ENCODE measurements around the gene IGFBP4. TPM values are rescaled to one million over a fixed set of nuclear protein-coding genes. Genes with fewer than 3 reads are reported as not detected.

IGFBP4 gene
- total RNA-seq, 1 experiment from 2014 or later = 35.7 TPM

GRCh38 chr17:40440166-40440565, 3.1 kb upstream of the IGFBP4 start:
- CTCF ChIA-PET = interaction anchor here (0.6 to 3.6 kb wide), 3 partner anchors 36 to 93 kb away, joined by 6 to 24 read pairs (median 6); no protein-coding TSS in a partner anchor
- Mint-ChIP-seq H3K9me3 (ENCODE audit: unreplicated experiment) (no peaks in the 10 kb centered on the region), H3K36me3 (ENCODE audit: insufficient read depth, unreplicated experiment) (no peaks in the 10 kb centered on the region), H3K4me1 (ENCODE audit: low read depth, unreplicated experiment) (peaks cover 11% of the 10 kb centered on the region), H3K4me3 (ENCODE audit: unreplicated experiment) (no peak overlapping the region), H3K27me3 (ENCODE audit: insufficient read depth, unreplicated experiment) (no peaks in the 10 kb centered on the region), H3K27ac (ENCODE audit: unreplicated experiment) (no peak overlapping the region)
- POLR2A ChIA-PET = no interaction called here
- no peaks in the 10 kb centered on the region for H3K36me3 ChIP-seq (ENCODE audit: control insufficient read depth, insufficient read depth, low read length)
- no peak for DNase-seq
- H3K27me3 ChIP-seq (replicated peaks; ENCODE audit: control insufficient read depth, insufficient read depth, low read length) = no peaks in the 10 kb centered on the region
- H3K9me3 ChIP-seq = no peaks in the 10 kb centered on the region
- H3K4me3 ChIP-seq (ENCODE audit: low read depth, low read length) = no peak overlapping the region
- H3K4me1 ChIP-seq = peaks cover 7% of the 10 kb centered on the region; the same call in 1 of the 2 replicates
- no peak for TF ChIP-seq CTCF (IDR thresholded peaks at IDR 0.05; ENCODE audit: insufficient read depth in 1 of 2, low read depth in 1 of 2, low read length in 1 of 2, severe bottlenecking in 1 of 2, unreplicated experiment in 1 of 2)
- no TSS peak for BruUV-seq (replicated peaks)
- intact Hi-C loops (cut with micrococcal nuclease; ENCODE audit: unreplicated experiment) = no loop called here

GRCh38 chr17:40442392-40443195, 656 bp upstream of the IGFBP4 start:
- Mint-ChIP-seq H3K4me3 (ENCODE audit: unreplicated experiment) (peak overlapping the region; percentile 26), H3K27ac (ENCODE audit: unreplicated experiment) (no peak overlapping the region), H3K9me3 (ENCODE audit: unreplicated experiment) (no peaks in the 10 kb centered on the region), H3K27me3 (ENCODE audit: insufficient read depth, unreplicated experiment) (no peaks in the 10 kb centered on the region), H3K36me3 (ENCODE audit: insufficient read depth, unreplicated experiment) (no peaks in the 10 kb centered on the region), H3K4me1 (ENCODE audit: low read depth, unreplicated experiment) (peaks cover 17% of the 10 kb centered on the region)
- intact Hi-C loops (cut with micrococcal nuclease; ENCODE audit: unreplicated experiment) = no loop called here
- no peak for DNase-seq
- Histone ChIP-seq H3K36me3 (ENCODE audit: control insufficient read depth, insufficient read depth, low read length) (no peaks in the 10 kb centered on the region), H3K9me3 (no peaks in the 10 kb centered on the region), H3K27me3 (replicated peaks; ENCODE audit: control insufficient read depth, insufficient read depth, low read length) (no peaks in the 10 kb centered on the region), H3K4me1 (peaks cover 7% of the 10 kb centered on the region), H3K4me3 (ENCODE audit: low read depth, low read length) (peak overlapping the region; percentile 61)
- no peak for TF ChIP-seq CTCF (IDR thresholded peaks at IDR 0.05; ENCODE audit: insufficient read depth in 1 of 2, low read depth in 1 of 2, low read length in 1 of 2, severe bottlenecking in 1 of 2, unreplicated experiment in 1 of 2)
- POLR2A ChIA-PET = interaction anchor here (0.5 kb wide), 1 partner anchor 318 kb away, joined by 7 read pairs; no protein-coding TSS in a partner anchor
- BruUV-seq (replicated peaks) = no TSS peak
- CTCF ChIA-PET = interaction anchor here (0.6 to 2.7 kb wide), 8 partner anchors 13 to 118 kb away, joined by 3 to 28 read pairs (median 6); partner anchors contain the start of gene TOP2A

- no peak for DNase-seq
- POLR2A ChIA-PET = interaction anchor here (0.6 kb wide), 2 partner anchors 26 to 98 kb away, joined by 3 to 16 read pairs; partner anchors contain the start of gene TOP2A
Measured at GRCh38 chr17:40443988-40444899, 994 bp downstream of the IGFBP4 start.

More at GRCh38 chr17:40443988-40444899, 994 bp downstream of the IGFBP4 start:
- Histone ChIP-seq H3K36me3 (ENCODE audit: control insufficient read depth, insufficient read depth, low read length) (no peaks in the 10 kb centered on the region), H3K27me3 (replicated peaks; ENCODE audit: control insufficient read depth, insufficient read depth, low read length) (no peaks in the 10 kb centered on the region), H3K9me3 (no peaks in the 10 kb centered on the region), H3K4me1 (peaks cover 19% of the 10 kb centered on the region), H3K4me3 (ENCODE audit: low read depth, low read length) (peak overlapping the region; percentile 61)
- Mint-ChIP-seq H3K27ac (ENCODE audit: unreplicated experiment) (no peak overlapping the region), H3K4me3 (ENCODE audit: unreplicated experiment) (peak overlapping the region; percentile 26), H3K27me3 (ENCODE audit: insufficient read depth, unreplicated experiment) (no peaks in the 10 kb centered on the region), H3K9me3 (ENCODE audit: unreplicated experiment) (no peaks in the 10 kb centered on the region), H3K36me3 (ENCODE audit: insufficient read depth, unreplicated experiment) (no peaks in the 10 kb centered on the region), H3K4me1 (ENCODE audit: low read depth, unreplicated experiment) (peaks cover 20% of the 10 kb centered on the region)
- TSS peak; percentile 32 for BruUV-seq (replicated peaks)
- no peak for TF ChIP-seq CTCF (IDR thresholded peaks at IDR 0.05; ENCODE audit: insufficient read depth in 1 of 2, low read depth in 1 of 2, low read length in 1 of 2, severe bottlenecking in 1 of 2, unreplicated experiment in 1 of 2)
- intact Hi-C loops (cut with micrococcal nuclease; ENCODE audit: unreplicated experiment) = loop anchor here (2.0 kb wide), 1 partner anchor 85 kb away; no protein-coding TSS in a partner anchor
- CTCF ChIA-PET = interaction anchor here (0.6 to 2.7 kb wide), 18 partner anchors 11 to 344 kb away, joined by 3 to 28 read pairs (median 5); partner anchors contain the start of genes NR1D1 and TOP2A
